MM.1S (cell line): ENCODE measurements around the gene NEK5.

ENCODE experiments used
- DNase-seq: peaks from one replicate; pipeline ENCODE4 v3.0.0-alpha.2; 2015
- H2AFZ ChIP-seq: fragments of 300-600 bp; sonication (generic); 2 replicates; pipeline ENCODE4 v1.6.0; 2016; ENCODE audit warnings: antibody characterized with exemption, low read length
- H3F3A ChIP-seq: fragments of 300-600 bp; sonication (generic); 2 replicates; pipeline ENCODE4 v1.6.1; 2016; ENCODE audit warnings: mild to moderate bottlenecking, antibody characterized with exemption, low read length, moderate library complexity, mixed read lengths; ENCODE audit not compliant: insufficient read depth
- H3K27ac ChIP-seq: fragments of 300-600 bp; sonication (generic); 2 replicates; pipeline ENCODE4 v1.5.1; 2016; ENCODE audit warnings: mild to moderate bottlenecking, low read length
- H3K27me3 ChIP-seq: fragments of 300-600 bp; sonication (generic); replicated peaks from 2 replicates; pipeline ENCODE4 v1.6.0; 2016; ENCODE audit warnings: low read length; ENCODE audit not compliant: insufficient read depth
- H3K36me3 ChIP-seq: fragments of 300-600 bp; sonication (generic); replicated peaks from 2 replicates; pipeline ENCODE4 v1.6.1; 2016; ENCODE audit warnings: mild to moderate bottlenecking, low read length, mixed read lengths; ENCODE audit not compliant: insufficient read depth
- H3K4me1 ChIP-seq: fragments of 300-600 bp; sonication (generic); 2 replicates; pipeline ENCODE4 v1.6.1; 2016; ENCODE audit warnings: low read length, mixed read lengths
- H3K4me2 ChIP-seq: fragments of 300-600 bp; sonication (generic); 2 replicates; pipeline ENCODE4 v1.6.0; 2016; ENCODE audit warnings: low read depth, low read length
- H3K4me3 ChIP-seq: fragments of 300-600 bp; sonication (generic); 2 replicates; pipeline ENCODE4 v1.5.1; 2016; ENCODE audit warnings: low read length, mixed read lengths
- H3K79me2 ChIP-seq: fragments of 300-600 bp; sonication (generic); 2 replicates; pipeline ENCODE4 v1.6.1; 2016; ENCODE audit warnings: mixed run types, low read length, mixed read lengths
- H3K9ac ChIP-seq: fragments of 300-600 bp; sonication (generic); 2 replicates; pipeline ENCODE4 v1.6.1; 2016; ENCODE audit warnings: low read length, mixed read lengths
- H3K9me2 ChIP-seq: fragments of 300-600 bp; sonication (generic); replicated peaks from 2 replicates; pipeline ENCODE4 v1.6.1; 2016; ENCODE audit warnings: mild to moderate bottlenecking, low read length, mixed read lengths; ENCODE audit not compliant: insufficient read depth
- H3K9me3 ChIP-seq: fragments of 300-600 bp; sonication (generic); replicated peaks from 2 replicates; pipeline ENCODE4 v1.6.1; 2016; ENCODE audit warnings: mild to moderate bottlenecking, low read length, mixed read lengths; ENCODE audit not compliant: insufficient read depth
- H4K20me1 ChIP-seq: fragments of 300-600 bp; sonication (generic); 2 replicates; pipeline ENCODE4 v1.6.1; 2016; ENCODE audit warnings: mild to moderate bottlenecking, low read length, moderate library complexity, mixed read lengths; ENCODE audit not compliant: insufficient read depth
- CTCF ChIP-seq: fragments of 300-600 bp; sonication (generic); IDR thresholded peaks from 2 replicates; pipeline ENCODE4 v1.5.1; 2016; ENCODE audit warnings: antibody characterized with exemption, low read length, mixed read lengths
- EZH2 ChIP-seq: fragments of 300-600 bp; sonication (generic); optimal IDR thresholded peaks from 2 replicates; pipeline ENCODE3; 2017; ENCODE audit warnings: low read depth, mild to moderate bottlenecking, antibody characterized with exemption, low read length, mixed read lengths
- EZH2phosphoT487 ChIP-seq: fragments of 300-600 bp; sonication (generic); IDR thresholded peaks from 2 replicates; pipeline ENCODE4 v1.6.1; 2018; ENCODE audit warnings: antibody characterized with exemption, low read length

NEK5 gene

GRCh38 chr13:52130641-52131040 lies 1.8 kb upstream of the NEK5 start:
- no peaks in the 10 kb centered on the region for H3F3A ChIP-seq

GRCh38 chr13:52127783-52128702 lies 830 bp downstream of the NEK5 start:
- H3K79me2 ChIP-seq: no peaks in the 10 kb centered on the region
- H4K20me1 ChIP-seq: no peaks in the 10 kb centered on the region
- no peaks in the 10 kb centered on the region for H3K9me3 ChIP-seq
- TF ChIP-seq CTCF (peak; percentile 60), EZH2 (no peak)
- H3K9me2 ChIP-seq: no peaks in the 10 kb centered on the region
- no peaks in the 10 kb centered on the region for H3K27me3 ChIP-seq
- peak overlapping the region; percentile 48 for H2AFZ ChIP-seq
- H3K36me3 ChIP-seq: no peaks in the 10 kb centered on the region
- peak overlapping the region; percentile 67 for H3K4me3 ChIP-seq
- no peak overlapping the region for H3K9ac ChIP-seq
- H3K4me1 ChIP-seq: no peaks in the 10 kb centered on the region
- no peak overlapping the region for H3K27ac ChIP-seq
- H3K4me2 ChIP-seq: peak overlapping the region; percentile 77
- peak; percentile 35 for DNase-seq
- H3F3A ChIP-seq: no peaks in the 10 kb centered on the region

More at GRCh38 chr13:52130641-52131040, 1.8 kb upstream of the NEK5 start:
- Histone ChIP-seq H3K27me3 (no peaks in the 10 kb centered on the region), H3K9me3 (no peaks in the 10 kb centered on the region), H3K79me2 (no peaks in the 10 kb centered on the region), H3K4me1 (no peaks in the 10 kb centered on the region), H3K4me2 (no peak overlapping the region), H4K20me1 (no peaks in the 10 kb centered on the region), H3K4me3 (no peak overlapping the region), H3K27ac (no peak overlapping the region), H3K36me3 (no peaks in the 10 kb centered on the region), H2AFZ (no peak overlapping the region), H3K9ac (no peak overlapping the region), H3K9me2 (no peaks in the 10 kb centered on the region)
- TF ChIP-seq EZH2: no peak
- TF ChIP-seq EZH2phosphoT487: no peak
- no peak for TF ChIP-seq CTCF
- DNase-seq: no peak

GRCh38 chr13:52127378-52127777 lies 1.5 kb downstream of the NEK5 start:
- Histone ChIP-seq H3K36me3 (no peaks in the 10 kb centered on the region), H3K79me2 (no peaks in the 10 kb centered on the region), H3K4me1 (no peaks in the 10 kb centered on the region), H3K9me2 (no peaks in the 10 kb centered on the region), H2AFZ (no peak overlapping the region), H3K9me3 (no peaks in the 10 kb centered on the region), H3K9ac (no peak overlapping the region), H3K4me2 (peak overlapping the region; percentile 77), H3F3A (no peaks in the 10 kb centered on the region), H3K27ac (no peak overlapping the region), H3K27me3 (no peaks in the 10 kb centered on the region), H3K4me3 (no peak overlapping the region), H4K20me1 (no peaks in the 10 kb centered on the region)
- no peak for TF ChIP-seq EZH2phosphoT487
- no peak for TF ChIP-seq EZH2
- TF ChIP-seq CTCF: no peak
- DNase-seq: no peak
